Psoas muscle (tissue), 8 donors: ENCODE measurements around the gene P2RX1. TPM values are rescaled to one million over a fixed set of nuclear protein-coding genes. Genes with fewer than 3 reads are reported as not detected.

Experiments used
- ATAC-seq, 4 donors: fragments of 200-7000 bp; cut with Tn5 transposase; one replicate each; pipeline ENCODE4 v1.9.1; 2020; ENCODE audit warnings: moderate library complexity in 3 of 4, mild to moderate bottlenecking in 2 of 4
- DNase-seq, 2 donors: peaks; one replicate each; pipeline ENCODE4 v3.0.0-alpha.2; 2020
- H3K27ac ChIP-seq: fragments of 200-600 bp; one replicate; pipeline ENCODE4 v1.8.0; 2022
- H3K27me3 ChIP-seq, 3 donors: fragments of 200-600 bp in 1 of 3; one replicate each; pipeline versions ENCODE4 v1.6.1 to v1.8.0; 2013 to 2022; ENCODE audit warnings: low read length in 2 of 3, mild to moderate bottlenecking in 2 of 3, moderate library complexity in 1 of 3; ENCODE audit not compliant: insufficient read depth in 3 of 3
- H3K36me3 ChIP-seq, 2 donors: fragments of 200-600 bp in 1 of 2; one replicate each; pipeline versions ENCODE4 v1.6.1 to v1.8.0; 2013 to 2022; ENCODE audit warnings: low read depth in 1 of 2, mild to moderate bottlenecking in 1 of 2, moderate library complexity in 1 of 2; ENCODE audit not compliant: insufficient read depth in 1 of 2
- H3K4me1 ChIP-seq: fragments of 200-600 bp; one replicate; pipeline ENCODE4 v1.8.0; 2022
- H3K4me3 ChIP-seq: fragments of 200-600 bp; one replicate; pipeline ENCODE4 v1.8.0; 2022; ENCODE audit warnings: mild to moderate bottlenecking
- H3K9me3 ChIP-seq: fragments of 200-600 bp; one replicate; pipeline ENCODE4 v1.8.0; 2022
- WGBS, 3 donors: extraction: QIAGEN DNeasy Blood & Tissue Kit; methylation state at CpG; one replicate each; pipeline versions ENCODE4 v1.1.6 to v1.1.7; 2013; 5-methylcytosine and 5-hydroxymethylcytosine counted together
- intact Hi-C, 2 donors: fragments of 100-400 bp; cut with DNase I; formaldehyde crosslinking; loops; one replicate each; pipeline versions ENCODE4 v1.11.0 to v1.14.2; 2022
- polyA plus RNA-seq, 3 donors: library from polyadenylated mRNA; stranded (reverse); fragments of 200-250 nt; gene quantifications; one replicate each; pipeline ENCODE4 v1.2.3, GENCODE V29; 2013
- total RNA-seq, 4 donors: library from RNA; stranded (reverse); fragmentation: NEBNext Ultra II Directional in 2 of 4; extraction: Animal tissue kit (Norgen Biotek cat#: 25700) in 2 of 4; gene quantifications; one replicate each; pipeline versions ENCODE4 v1.2.1 to v1.2.4, GENCODE V29; 2021 to 2023
- TF ChIP-seq, protein P1 (sequence below): fragments of 200-600 bp; IDR thresholded peaks from one replicate; pipeline ENCODE4 v1.8.0; 2022; ENCODE audit warnings: antibody characterized with exemption
- donor health status: healthy with polysubstance abuse.
- donor health status: DM: no; HTN: no; CAD: no; lungs with moderate emphysema.
- donor health status: Bipolar disorder and iron deficiency.
- donor health status: healthy.
- donor health status: DM: yes; HTN: yes; CAD: no.
- donor health status: DM: no; HTN: no; CAD: no.
- donor health status: DM: no; HTN: no; CAD: no.
- donor health status: DM: yes; HTN: yes; CAD: no.

Gene P2RX1
- total and polyA plus RNA-seq, 7 donors, result 0.06 to 0.94 (median 0.18) TPM

DNA sequence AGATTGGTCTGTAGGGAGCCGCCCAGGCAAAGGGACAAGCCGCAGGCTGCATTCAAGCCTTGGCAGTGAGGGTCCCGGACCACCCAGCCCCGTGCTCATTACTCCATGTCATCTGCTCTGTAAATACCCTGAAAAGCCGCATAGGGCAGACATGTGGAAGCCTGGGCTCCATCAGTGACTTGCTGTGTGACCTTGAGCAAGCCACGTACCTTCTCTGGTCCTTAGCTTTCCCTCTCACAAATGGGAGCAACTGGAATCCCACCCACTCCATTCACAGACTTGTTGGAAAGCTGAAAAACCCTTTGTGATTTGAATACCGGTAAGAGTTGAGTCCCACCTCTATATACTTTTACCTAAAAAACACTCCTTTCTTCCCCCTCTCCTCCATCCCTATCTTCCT, 35.3 kb downstream of the P2RX1 start:
- H3K27ac ChIP-seq, result no peak overlapping the region
- ATAC-seq (no peak), DNase-seq (no peak)
- intact Hi-C loops, result no loop called here
- H3K36me3 ChIP-seq, result peaks cover 0 to 11% of the 10 kb centered on the region in 2 donors
- H3K9me3 ChIP-seq, result no peaks in the 10 kb centered on the region
- H3K4me3 ChIP-seq, result no peak overlapping the region
- no peaks in the 10 kb centered on the region for H3K27me3 ChIP-seq
- TF ChIP-seq, protein P1, sequence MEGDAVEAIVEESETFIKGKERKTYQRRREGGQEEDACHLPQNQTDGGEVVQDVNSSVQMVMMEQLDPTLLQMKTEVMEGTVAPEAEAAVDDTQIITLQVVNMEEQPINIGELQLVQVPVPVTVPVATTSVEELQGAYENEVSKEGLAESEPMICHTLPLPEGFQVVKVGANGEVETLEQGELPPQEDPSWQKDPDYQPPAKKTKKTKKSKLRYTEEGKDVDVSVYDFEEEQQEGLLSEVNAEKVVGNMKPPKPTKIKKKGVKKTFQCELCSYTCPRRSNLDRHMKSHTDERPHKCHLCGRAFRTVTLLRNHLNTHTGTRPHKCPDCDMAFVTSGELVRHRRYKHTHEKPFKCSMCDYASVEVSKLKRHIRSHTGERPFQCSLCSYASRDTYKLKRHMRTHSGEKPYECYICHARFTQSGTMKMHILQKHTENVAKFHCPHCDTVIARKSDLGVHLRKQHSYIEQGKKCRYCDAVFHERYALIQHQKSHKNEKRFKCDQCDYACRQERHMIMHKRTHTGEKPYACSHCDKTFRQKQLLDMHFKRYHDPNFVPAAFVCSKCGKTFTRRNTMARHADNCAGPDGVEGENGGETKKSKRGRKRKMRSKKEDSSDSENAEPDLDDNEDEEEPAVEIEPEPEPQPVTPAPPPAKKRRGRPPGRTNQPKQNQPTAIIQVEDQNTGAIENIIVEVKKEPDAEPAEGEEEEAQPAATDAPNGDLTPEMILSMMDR, result no peak
- 92 to 93% (median 92%) methylated on average over 7 of the region's 7 CpGs for WGBS, 3 donors
- H3K4me1 ChIP-seq, result peaks cover 26% of the 10 kb centered on the region

DNA sequence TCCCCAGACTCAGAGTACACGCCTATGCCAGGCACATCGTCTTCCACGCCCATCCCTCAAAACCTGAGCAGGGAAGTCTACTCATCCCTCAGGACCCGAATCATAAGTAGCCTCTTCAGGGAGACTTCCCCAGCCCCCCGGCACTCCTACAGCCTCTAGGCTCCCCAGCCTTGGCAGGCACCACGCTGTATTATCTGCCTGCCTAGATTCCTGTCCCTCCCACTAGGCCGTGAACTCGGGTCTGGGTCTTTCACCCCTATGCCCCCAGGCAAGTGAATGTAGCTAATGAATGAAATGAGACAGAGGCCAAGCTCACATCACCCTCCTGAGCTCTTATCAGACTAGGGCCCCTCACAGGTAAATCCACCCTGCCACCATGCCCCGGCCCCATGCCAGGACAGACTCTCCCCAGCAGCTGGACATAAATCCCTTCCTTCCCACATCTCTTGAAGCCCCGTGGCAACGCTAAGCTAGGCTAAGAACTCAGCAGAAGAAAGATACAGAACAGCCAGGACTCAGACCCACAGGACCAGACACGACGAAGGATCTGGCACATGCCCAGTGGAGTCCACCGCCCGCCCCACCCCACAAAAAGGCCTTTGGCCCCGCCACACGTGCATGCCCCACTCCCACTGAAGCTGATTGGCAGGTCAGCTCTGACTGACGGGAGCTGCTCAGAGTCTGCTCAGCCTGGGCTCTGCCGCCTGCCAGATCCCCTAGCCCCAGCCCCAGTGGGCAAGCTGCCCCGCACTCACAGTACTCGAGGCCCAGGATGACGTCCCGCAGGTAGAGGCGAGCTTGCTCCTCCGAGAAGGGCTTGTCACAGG, 36.5 kb downstream of the P2RX1 start:
- ATAC-seq (peak in 3 of 4 donors; percentile 3 to 29 (median 16)), DNase-seq (no peak)
- TF ChIP-seq, protein P1, result no peak
- peaks cover 26% of the 10 kb centered on the region for H3K4me1 ChIP-seq
- H3K27me3 ChIP-seq, result no peaks in the 10 kb centered on the region
- H3K27ac ChIP-seq, result peak overlapping the region; percentile 54
- intact Hi-C loops, result no loop called here
- whole genome bisulfite sequencing, 3 donors, result 48 to 59% (median 57%) methylated on average over 25 of the region's 25 CpGs
- peaks cover 0 to 9% of the 10 kb centered on the region in 2 donors for H3K36me3 ChIP-seq
- H3K4me3 ChIP-seq, result no peak overlapping the region
- no peaks in the 10 kb centered on the region for H3K9me3 ChIP-seq

DNA sequence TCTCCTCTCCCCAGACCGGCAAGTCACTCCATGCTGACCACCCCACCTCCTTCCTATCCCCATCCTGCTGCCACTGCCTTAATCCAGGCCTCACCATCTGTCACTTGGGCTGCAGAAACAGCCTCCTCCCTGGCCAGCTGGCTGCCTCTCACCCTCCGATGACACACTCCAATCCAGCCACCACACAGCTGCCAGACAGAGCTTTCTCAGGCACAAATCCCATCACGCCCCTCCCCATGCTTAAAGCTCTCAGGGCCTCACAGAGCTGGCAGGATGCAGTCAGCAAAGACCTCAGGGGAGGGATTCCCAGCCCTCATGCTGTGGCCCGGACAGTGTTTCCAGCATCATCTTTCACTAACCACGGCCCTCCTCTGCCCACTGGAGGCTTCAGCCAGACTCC, 37.1 kb downstream of the P2RX1 start:
- peaks cover 0 to 4% of the 10 kb centered on the region in 2 donors for H3K36me3 ChIP-seq
- intact Hi-C loops, result no loop called here
- H3K9me3 ChIP-seq, result no peaks in the 10 kb centered on the region
- H3K4me1 ChIP-seq, result peaks cover 26% of the 10 kb centered on the region
- ATAC-seq (peak; percentile 67 to 77 (median 76)), DNase-seq (peak in 1 of 2 donors; percentile 53)
- H3K27me3 ChIP-seq, result no peaks in the 10 kb centered on the region
- H3K27ac ChIP-seq, result peak overlapping the region; percentile 54
- TF ChIP-seq, protein P1, result no peak
- WGBS, 3 donors, result 19 to 28% (median 27%) methylated on average over 5 of the region's 5 CpGs
- no peak overlapping the region for H3K4me3 ChIP-seq

DNA sequence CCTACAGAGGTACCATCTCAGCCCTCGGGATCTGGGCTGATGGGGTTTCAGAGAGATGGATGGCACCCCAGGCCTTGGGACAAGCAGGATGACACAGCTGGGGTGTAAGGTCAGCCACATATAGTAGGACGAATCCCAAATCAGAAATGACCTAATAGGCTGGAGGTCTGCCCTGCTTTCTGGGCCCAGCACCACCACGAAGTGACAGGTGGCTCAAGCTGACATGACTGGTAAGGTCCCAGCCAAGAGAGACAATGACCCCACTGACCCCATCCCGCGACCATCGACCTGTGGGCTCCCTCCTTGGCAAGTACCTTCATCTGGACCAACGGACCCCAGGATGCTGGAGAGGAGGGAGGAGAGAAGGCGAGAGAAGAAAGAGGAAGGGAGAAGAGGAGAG, 39.0 kb downstream of the P2RX1 start:
- peak overlapping the region; percentile 58 for H3K27ac ChIP-seq
- ATAC-seq (peak; percentile 48 to 90 (median 84)), DNase-seq (no peak)
- intact Hi-C loops, result no loop called here
- peaks cover 0 to 22% of the 10 kb centered on the region in 2 donors for H3K36me3 ChIP-seq
- H3K4me3 ChIP-seq, result no peak overlapping the region
- no peaks in the 10 kb centered on the region for H3K27me3 ChIP-seq
- 11 to 39% (median 26%) methylated on average over 8 of the region's 8 CpGs for WGBS, 3 donors
- TF ChIP-seq, protein P1, result no peak
- H3K9me3 ChIP-seq, result no peaks in the 10 kb centered on the region
- peaks cover 26% of the 10 kb centered on the region for H3K4me1 ChIP-seq
